Mucosa of stomach (tissue), 1 donor: Measurements from ENCODE around the gene TSPAN7.

Source experiments
- H3K27me3 ChIP-seq: one replicate; pipeline ENCODE4 v1.7.0; 2013; ENCODE audit warnings: mild to moderate bottlenecking, low read length; ENCODE audit not compliant: control insufficient read depth, insufficient read depth
- H3K36me3 ChIP-seq: one replicate; pipeline ENCODE4 v1.7.0; 2013; ENCODE audit warnings: low read length; ENCODE audit not compliant: control insufficient read depth, insufficient read depth
- H3K4me1 ChIP-seq: one replicate; pipeline ENCODE4 v1.7.0; 2013; ENCODE audit warnings: mild to moderate bottlenecking, low read length; ENCODE audit not compliant: control insufficient read depth, insufficient read depth
- H3K4me3 ChIP-seq: one replicate; pipeline ENCODE4 v1.7.0; 2013; ENCODE audit warnings: low read length
- H3K9ac ChIP-seq: one replicate; pipeline ENCODE4 v1.7.0; 2013; ENCODE audit warnings: mild to moderate bottlenecking, low read length, moderate library complexity
- H3K9me3 ChIP-seq: one replicate; pipeline ENCODE4 v1.7.0; 2013; ENCODE audit warnings: mild to moderate bottlenecking, low read length, moderate library complexity; ENCODE audit not compliant: control insufficient read depth
- donor health status: Pancreatic carcinoma.

TSPAN7 gene

GRCh38 chrX:38651625-38652601 lies 90.6 kb downstream of the TSPAN7 start:
- Histone ChIP-seq H3K27me3 (no peaks in the 10 kb centered on the region), H3K9me3 (no peaks in the 10 kb centered on the region), H3K4me1 (no peaks in the 10 kb centered on the region), H3K4me3 (no peak overlapping the region), H3K36me3 (no peaks in the 10 kb centered on the region), H3K9ac (no peak overlapping the region)

GRCh38 chrX:38652934-38653442 lies 91.6 kb downstream of the TSPAN7 start:
- Histone ChIP-seq H3K9me3 (no peaks in the 10 kb centered on the region), H3K36me3 (no peaks in the 10 kb centered on the region), H3K27me3 (no peaks in the 10 kb centered on the region), H3K9ac (no peak overlapping the region), H3K4me3 (no peak overlapping the region), H3K4me1 (no peaks in the 10 kb centered on the region)

- Histone ChIP-seq H3K36me3 (no peaks in the 10 kb centered on the region), H3K27me3 (no peaks in the 10 kb centered on the region), H3K9ac (no peak overlapping the region), H3K9me3 (no peaks in the 10 kb centered on the region), H3K4me1 (no peaks in the 10 kb centered on the region), H3K4me3 (no peak overlapping the region)
Measured at GRCh38 chrX:38654302-38654701, 93.0 kb downstream of the TSPAN7 start.

DNA sequence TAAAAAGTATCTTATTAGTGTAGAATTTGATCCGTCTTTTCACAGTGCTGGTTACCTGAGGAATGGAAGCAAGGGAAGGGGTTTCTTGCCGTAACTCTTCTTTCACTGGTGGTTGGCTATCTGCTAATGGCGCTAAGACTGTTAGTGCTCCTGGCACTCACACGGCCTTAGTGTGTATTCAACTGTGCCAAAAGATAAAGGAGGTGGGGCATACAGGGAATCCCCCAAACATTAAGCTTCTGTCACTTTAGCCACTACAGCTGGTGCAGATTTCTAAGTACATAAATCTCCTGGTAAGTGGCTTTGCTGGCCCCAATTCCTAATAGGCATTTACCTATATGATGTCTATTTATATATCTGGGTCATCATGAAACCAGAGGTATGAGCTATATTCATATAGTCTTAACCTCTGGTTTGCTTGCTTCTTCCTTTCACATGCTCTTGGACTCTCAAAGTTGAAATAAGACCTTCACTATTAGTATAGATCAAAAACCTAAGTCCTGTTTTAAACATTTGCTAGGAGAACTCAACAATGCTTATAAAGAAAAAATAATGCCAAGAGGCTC lies 95.1 kb downstream of the TSPAN7 start:
- peaks cover 4% of the 10 kb centered on the region for H3K4me1 ChIP-seq

GRCh38 chrX:38657562-38657961 lies 96.2 kb downstream of the TSPAN7 start:
- no peak overlapping the region for H3K9ac ChIP-seq
- no peak overlapping the region for H3K4me3 ChIP-seq
- no peaks in the 10 kb centered on the region for H3K27me3 ChIP-seq
- H3K36me3 ChIP-seq: no peaks in the 10 kb centered on the region
- peaks cover 4% of the 10 kb centered on the region for H3K4me1 ChIP-seq
- no peaks in the 10 kb centered on the region for H3K9me3 ChIP-seq

More for the DNA sequence above, 95.1 kb downstream of the TSPAN7 start:
- no peak overlapping the region for H3K9ac ChIP-seq
- H3K9me3 ChIP-seq: no peaks in the 10 kb centered on the region
- no peak overlapping the region for H3K4me3 ChIP-seq
- H3K27me3 ChIP-seq: no peaks in the 10 kb centered on the region
- no peaks in the 10 kb centered on the region for H3K36me3 ChIP-seq

- no peaks in the 10 kb centered on the region for H3K9me3 ChIP-seq
- H3K9ac ChIP-seq: no peak overlapping the region
- H3K4me3 ChIP-seq: no peak overlapping the region
- H3K4me1 ChIP-seq: peaks cover 4% of the 10 kb centered on the region
- H3K27me3 ChIP-seq: no peaks in the 10 kb centered on the region
- H3K36me3 ChIP-seq: no peaks in the 10 kb centered on the region
Measured at GRCh38 chrX:38660395-38661102, 99.2 kb downstream of the TSPAN7 start.

DNA sequence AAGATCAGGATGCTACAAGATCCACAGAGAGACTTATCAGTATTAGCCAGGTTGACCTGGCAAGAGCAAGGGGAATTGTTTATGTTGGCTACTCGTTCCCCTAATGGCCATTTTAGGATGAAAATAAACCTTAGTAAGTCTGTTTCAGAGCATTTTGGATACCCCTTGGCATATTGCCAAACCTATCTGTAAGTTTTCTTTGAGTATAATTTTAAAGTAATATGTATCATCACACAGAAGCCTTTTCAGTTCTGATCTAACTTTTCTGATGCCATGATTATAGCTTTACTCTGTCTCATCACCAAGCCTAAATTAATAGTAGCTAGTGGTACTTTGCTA lies 99.7 kb downstream of the TSPAN7 start:
- Histone ChIP-seq H3K27me3 (no peaks in the 10 kb centered on the region), H3K36me3 (no peaks in the 10 kb centered on the region), H3K9ac (no peak overlapping the region), H3K9me3 (no peaks in the 10 kb centered on the region), H3K4me1 (peaks cover 4% of the 10 kb centered on the region), H3K4me3 (no peak overlapping the region)

GRCh38 chrX:38661561-38661960 lies 100.2 kb downstream of the TSPAN7 start:
- H3K36me3 ChIP-seq: no peaks in the 10 kb centered on the region
- no peak overlapping the region for H3K9ac ChIP-seq
- peaks cover 4% of the 10 kb centered on the region for H3K4me1 ChIP-seq
- no peak overlapping the region for H3K4me3 ChIP-seq
- H3K9me3 ChIP-seq: no peaks in the 10 kb centered on the region
- H3K27me3 ChIP-seq: no peaks in the 10 kb centered on the region

DNA sequence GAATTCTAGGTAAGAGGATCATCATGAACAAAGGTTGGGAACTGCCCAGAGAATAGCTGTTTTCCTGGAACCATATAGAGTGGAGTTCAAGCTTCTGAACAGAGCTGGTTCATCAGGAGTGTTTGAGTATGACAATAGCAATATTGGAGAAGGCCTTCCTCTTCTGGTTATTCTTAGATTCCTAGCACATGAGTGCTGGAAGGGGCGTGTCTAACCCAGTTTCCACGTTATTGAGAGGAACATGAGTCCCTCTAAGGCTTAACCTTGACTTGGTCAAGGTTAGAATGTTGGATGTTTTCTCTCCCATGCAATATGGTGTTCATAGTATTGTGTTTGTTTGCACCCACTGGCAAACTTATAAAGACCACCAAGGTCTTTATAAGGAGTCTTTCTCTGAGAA lies 101.3 kb downstream of the TSPAN7 start:
- Histone ChIP-seq H3K4me3 (no peak overlapping the region), H3K27me3 (no peaks in the 10 kb centered on the region), H3K4me1 (peaks cover 4% of the 10 kb centered on the region), H3K36me3 (no peaks in the 10 kb centered on the region), H3K9ac (no peak overlapping the region), H3K9me3 (no peaks in the 10 kb centered on the region)

DNA sequence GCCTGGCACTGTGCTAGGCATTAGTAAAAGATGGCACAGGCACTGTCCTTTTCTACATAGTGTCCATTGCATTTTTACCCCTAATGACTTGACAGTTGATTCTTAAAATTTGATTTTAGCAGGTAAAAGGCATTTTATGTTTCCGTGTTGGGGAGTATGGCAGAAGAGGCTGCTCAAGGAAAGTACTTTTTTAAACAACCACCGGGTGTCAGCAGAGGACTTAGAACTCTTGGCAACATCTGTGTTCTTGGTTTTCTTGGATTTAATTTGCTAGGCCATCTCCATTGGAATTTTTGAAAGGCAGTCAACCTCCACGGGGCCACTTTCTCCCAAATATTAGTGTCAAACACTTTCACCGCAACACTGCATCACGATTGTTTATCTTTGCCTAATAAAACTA lies 102.9 kb downstream of the TSPAN7 start:
- Histone ChIP-seq H3K4me1 (peaks cover 4% of the 10 kb centered on the region), H3K4me3 (no peak overlapping the region), H3K36me3 (no peaks in the 10 kb centered on the region), H3K9me3 (no peaks in the 10 kb centered on the region), H3K9ac (no peak overlapping the region), H3K27me3 (no peaks in the 10 kb centered on the region)

- no peaks in the 10 kb centered on the region for H3K4me1 ChIP-seq
- no peaks in the 10 kb centered on the region for H3K27me3 ChIP-seq
- no peaks in the 10 kb centered on the region for H3K9me3 ChIP-seq
- H3K4me3 ChIP-seq: no peak overlapping the region
- H3K9ac ChIP-seq: no peak overlapping the region
- no peaks in the 10 kb centered on the region for H3K36me3 ChIP-seq
Measured at GRCh38 chrX:38666909-38667308, 105.6 kb downstream of the TSPAN7 start.

- no peaks in the 10 kb centered on the region for H3K27me3 ChIP-seq
- no peaks in the 10 kb centered on the region for H3K36me3 ChIP-seq
- no peaks in the 10 kb centered on the region for H3K9me3 ChIP-seq
- H3K4me1 ChIP-seq: no peaks in the 10 kb centered on the region
- H3K9ac ChIP-seq: no peak overlapping the region
- H3K4me3 ChIP-seq: no peak overlapping the region
Measured at GRCh38 chrX:38668771-38669170, 107.4 kb downstream of the TSPAN7 start.
